Hippocampal formation (tissue), 2 donors: ENCODE results near the gene TRIM29.

Experiments
- DNase-seq, 2 donors: peaks; one replicate each; lab custom pipeline; 2025; lab: John Stamatoyannopoulos, UW

TRIM29 gene

GRCh38 chr11:120063686-120064340 lies 74.1 kb downstream of the TRIM29 start:
- no peak for DNase-seq

- no peak for DNase-seq
These were observed 75.4 kb downstream of the TRIM29 start for GRCh38 chr11:120062561-120062930.

GRCh38 chr11:120061761-120062560 lies 76.0 kb downstream of the TRIM29 start:
- peak; percentile 36 to 41 for DNase-seq
